ENCODE measurements around the gene NF1. TPM values are rescaled to one million over a fixed set of nuclear protein-coding genes. Genes with fewer than 3 reads are reported as not detected.
"Not testable (repeated sequence)": the region's sequence is repeated elsewhere in the genome, so short reads cannot be mapped to it uniquely, and the experiment has no call there.

The NF1 gene
- total and polyA plus RNA-seq, 2 donors (not counting 1 experiment from before 2014, with no cell fraction given), result 10.8 to 27.7 TPM

- Mint-ChIP-seq H3K4me1 (peaks cover 8% of the 10 kb centered on the region), H3K27me3 (no peaks in the 10 kb centered on the region), H3K4me3 (no peak overlapping the region), H3K9me3 (ENCODE audit: insufficient read depth) (no peaks in the 10 kb centered on the region), H3K27ac (no peak overlapping the region)
- ChIA-PET POLR2A (no interaction called here), CTCF (no interaction called here)
- no peaks in the 10 kb centered on the region for H3K4me1 ChIP-seq (ENCODE audit: control insufficient read depth in 2 of 2, insufficient read depth in 2 of 2, low read length in 2 of 2)
- H3K4me2 ChIP-seq (replicated peaks; ENCODE audit: low read depth, low read length, poor library complexity, severe bottlenecking), result no peak overlapping the region
- no peak overlapping the region for H3K4me3 ChIP-seq (ENCODE audit: control extremely low read depth in 1 of 5, extremely low read depth in 1 of 5, insufficient read depth in 1 of 5, low read depth in 2 of 5, low read length in 4 of 5)
- H4K20me1 ChIP-seq (ENCODE audit: control insufficient read depth, insufficient read depth, low read length, poor library complexity, severe bottlenecking), result no peaks in the 10 kb centered on the region
- no CpG with 5 or more reads among the region's 2 CpGs for WGBS (ENCODE audit: insufficient coverage)
- H3K36me3 ChIP-seq (replicated peaks in 1 of 2; ENCODE audit: control extremely low read depth in 1 of 2, control insufficient read depth in 1 of 2, extremely low read depth in 1 of 2, insufficient read depth in 2 of 2, low read length in 1 of 2), result no peaks in the 10 kb centered on the region
- peaks cover 0 to 4% (median 0%) of the 10 kb centered on the region in 3 donors for H3K9me3 ChIP-seq (ENCODE audit: control extremely low read depth in 1 of 3, control insufficient read depth in 2 of 3, insufficient read depth in 1 of 3, low read length in 2 of 3)
- ATAC-seq (ENCODE audit: low read depth) (no peak), DNase-seq (no peak)
- H3K9ac ChIP-seq (ENCODE audit: low read length), result no peak overlapping the region
- H3K27me3 ChIP-seq (replicated peaks in 1 of 4; ENCODE audit: control extremely low read depth in 1 of 4, control insufficient read depth in 3 of 4, insufficient read depth in 4 of 4, low read length in 3 of 4), result no peaks in the 10 kb centered on the region
- H3K27ac ChIP-seq (ENCODE audit: low read length in 2 of 2), result no peak overlapping the region
- no peak for TF ChIP-seq EZH2 (IDR thresholded peaks at IDR 0.05; ENCODE audit: borderline replicate concordance, insufficient read depth, low read depth, low read length, poor library complexity, severe bottlenecking)
- no peak for TF ChIP-seq CTCF (IDR thresholded peaks at IDR 0.05)
- no peaks in the 10 kb centered on the region for H3K79me2 ChIP-seq (ENCODE audit: control insufficient read depth, insufficient read depth, low read length)
- H2AFZ ChIP-seq (ENCODE audit: insufficient read depth, low read depth, low read length, poor library complexity, severe bottlenecking), result no peak overlapping the region
- intact Hi-C loops (cut with micrococcal nuclease), result no loop called here
These were observed 61.5 kb downstream of the NF1 start for GRCh38 chr17:31156326-31156725.

- H4K20me1 ChIP-seq (ENCODE audit: control insufficient read depth, insufficient read depth, low read length, poor library complexity, severe bottlenecking); H2AFZ ChIP-seq (ENCODE audit: insufficient read depth, low read depth, low read length, poor library complexity, severe bottlenecking); H3K27ac Mint-ChIP-seq; DNase-seq; ATAC-seq (ENCODE audit: low read depth); H3K9me3 ChIP-seq (ENCODE audit: control extremely low read depth in 1 of 3, control insufficient read depth in 2 of 3, insufficient read depth in 1 of 3, low read length in 2 of 3); H3K9me3 Mint-ChIP-seq (ENCODE audit: insufficient read depth); H3K27me3 Mint-ChIP-seq; H3K27ac ChIP-seq (ENCODE audit: low read length in 2 of 2); H3K27me3 ChIP-seq (replicated peaks in 1 of 4; ENCODE audit: control extremely low read depth in 1 of 4, control insufficient read depth in 3 of 4, insufficient read depth in 4 of 4, low read length in 3 of 4); H3K4me1 Mint-ChIP-seq; H3K9ac ChIP-seq (ENCODE audit: low read length); H3K4me1 ChIP-seq (ENCODE audit: control insufficient read depth in 2 of 2, insufficient read depth in 2 of 2, low read length in 2 of 2); H3K4me3 ChIP-seq (ENCODE audit: control extremely low read depth in 1 of 5, extremely low read depth in 1 of 5, insufficient read depth in 1 of 5, low read depth in 2 of 5, low read length in 4 of 5); H3K36me3 ChIP-seq (replicated peaks in 1 of 2; ENCODE audit: control extremely low read depth in 1 of 2, control insufficient read depth in 1 of 2, extremely low read depth in 1 of 2, insufficient read depth in 2 of 2, low read length in 1 of 2); POLR2A ChIA-PET; CTCF ChIA-PET; H3K4me3 Mint-ChIP-seq; intact Hi-C loops (cut with micrococcal nuclease); H3K4me2 ChIP-seq (replicated peaks; ENCODE audit: low read depth, low read length, poor library complexity, severe bottlenecking); H3K79me2 ChIP-seq (ENCODE audit: control insufficient read depth, insufficient read depth, low read length): not testable (repeated sequence)
- 100% methylated on average over 2 of the region's 6 CpGs for WGBS (ENCODE audit: insufficient coverage)
These were observed 62.1 kb downstream of the NF1 start for GRCh38 chr17:31156864-31157263.
